KMS-11 (cell line): ENCODE data around the gene ARL15.

Experiments
- H2AFZ ChIP-seq: fragments of 200-600 bp; sonication (generic); 2 replicates; pipeline ENCODE4 v1.6.1; 2016; ENCODE audit warnings: antibody characterized with exemption, mixed run types, low read depth
- H3K27ac ChIP-seq: fragments of 200-600 bp; sonication (generic); 2 replicates; pipeline ENCODE4 v1.6.1; 2016; ENCODE audit warnings: mild to moderate bottlenecking, mixed run types
- H3K27me3 ChIP-seq: fragments of 200-600 bp; sonication (generic); 2 replicates; pipeline ENCODE4 v1.6.1; 2017; ENCODE audit warnings: mild to moderate bottlenecking, low read depth, mixed run types, moderate library complexity; ENCODE audit not compliant: insufficient read depth
- H3K36me3 ChIP-seq: fragments of 200-600 bp; sonication (generic); 2 replicates; pipeline ENCODE4 v1.6.1; 2017; ENCODE audit warnings: mild to moderate bottlenecking, mixed run types; ENCODE audit not compliant: insufficient read depth
- H3K4me1 ChIP-seq: fragments of 200-600 bp; sonication (generic); 2 replicates; pipeline ENCODE4 v1.6.1; 2016; ENCODE audit warnings: mild to moderate bottlenecking, low read depth, mixed run types; ENCODE audit not compliant: poor library complexity, severe bottlenecking
- H3K4me2 ChIP-seq: fragments of 200-600 bp; sonication (generic); 2 replicates; pipeline ENCODE4 v1.7.0; 2016; ENCODE audit warnings: mild to moderate bottlenecking, mixed run types
- H3K4me3 ChIP-seq: fragments of 200-600 bp; sonication (generic); IDR thresholded peaks from 2 replicates; pipeline ENCODE4 v1.6.1; 2017; ENCODE audit warnings: low read depth, low read length, mixed read lengths; ENCODE audit not compliant: insufficient read depth
- H3K79me2 ChIP-seq: fragments of 200-600 bp; sonication (generic); 2 replicates; pipeline ENCODE4 v1.6.1; 2016; ENCODE audit warnings: low read depth, mixed run types; ENCODE audit not compliant: insufficient read depth
- H3K9ac ChIP-seq: fragments of 200-600 bp; sonication (generic); 2 replicates; pipeline ENCODE4 v1.6.1; 2016; ENCODE audit warnings: mild to moderate bottlenecking, mixed run types
- H4K20me1 ChIP-seq: fragments of 200-600 bp; sonication (generic); 2 replicates; pipeline ENCODE4 v1.6.1; 2016; ENCODE audit warnings: mild to moderate bottlenecking, mixed run types; ENCODE audit not compliant: insufficient read depth
- TF ChIP-seq, protein P1 (sequence below): fragments of 200-600 bp; sonication (generic); conservative IDR thresholded peaks from 2 replicates; pipeline ENCODE4 v1.6.1; 2017; ENCODE audit warnings: low read depth, mild to moderate bottlenecking, antibody characterized with exemption, low read length, moderate library complexity, mixed read lengths

Gene ARL15

DNA sequence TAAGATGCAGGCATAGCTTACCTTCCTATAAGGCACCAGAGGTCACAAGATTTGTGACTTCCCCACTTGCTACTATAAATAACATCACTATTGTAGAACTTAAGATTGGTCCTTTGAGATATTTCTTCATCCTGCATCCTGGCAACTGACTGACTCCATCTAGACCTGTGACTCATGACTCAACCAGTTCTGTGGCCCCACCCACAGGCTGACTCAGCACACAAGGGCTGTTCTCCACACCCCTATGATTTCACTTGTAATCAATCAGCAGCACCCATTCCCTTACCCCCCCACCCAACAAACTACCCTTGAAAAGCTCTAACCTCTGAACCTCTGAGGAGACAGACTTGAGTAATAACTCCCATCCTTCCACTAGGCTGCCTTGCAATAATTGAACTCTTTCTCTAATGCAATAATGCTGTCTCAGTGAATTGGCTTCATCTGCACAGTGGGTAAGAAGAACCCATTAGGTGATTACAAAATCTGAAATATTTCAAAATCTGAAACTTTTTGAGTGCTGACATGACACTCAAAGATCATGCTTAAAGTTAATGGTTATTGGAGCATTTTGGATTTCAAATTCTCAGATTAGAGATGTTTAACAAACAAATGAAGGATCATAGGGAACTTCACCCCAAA is 296.7 kb downstream of the ARL15 start:
- Histone ChIP-seq H3K27me3 (no peaks in the 10 kb centered on the region), H3K36me3 (no peaks in the 10 kb centered on the region), H4K20me1 (no peaks in the 10 kb centered on the region), H3K79me2 (no peaks in the 10 kb centered on the region), H3K4me2 (no peak overlapping the region), H3K4me1 (no peaks in the 10 kb centered on the region), H2AFZ (no peak overlapping the region), H3K27ac (no peak overlapping the region), H3K9ac (no peak overlapping the region), H3K4me3 (no peak overlapping the region)
- TF ChIP-seq, protein P1, sequence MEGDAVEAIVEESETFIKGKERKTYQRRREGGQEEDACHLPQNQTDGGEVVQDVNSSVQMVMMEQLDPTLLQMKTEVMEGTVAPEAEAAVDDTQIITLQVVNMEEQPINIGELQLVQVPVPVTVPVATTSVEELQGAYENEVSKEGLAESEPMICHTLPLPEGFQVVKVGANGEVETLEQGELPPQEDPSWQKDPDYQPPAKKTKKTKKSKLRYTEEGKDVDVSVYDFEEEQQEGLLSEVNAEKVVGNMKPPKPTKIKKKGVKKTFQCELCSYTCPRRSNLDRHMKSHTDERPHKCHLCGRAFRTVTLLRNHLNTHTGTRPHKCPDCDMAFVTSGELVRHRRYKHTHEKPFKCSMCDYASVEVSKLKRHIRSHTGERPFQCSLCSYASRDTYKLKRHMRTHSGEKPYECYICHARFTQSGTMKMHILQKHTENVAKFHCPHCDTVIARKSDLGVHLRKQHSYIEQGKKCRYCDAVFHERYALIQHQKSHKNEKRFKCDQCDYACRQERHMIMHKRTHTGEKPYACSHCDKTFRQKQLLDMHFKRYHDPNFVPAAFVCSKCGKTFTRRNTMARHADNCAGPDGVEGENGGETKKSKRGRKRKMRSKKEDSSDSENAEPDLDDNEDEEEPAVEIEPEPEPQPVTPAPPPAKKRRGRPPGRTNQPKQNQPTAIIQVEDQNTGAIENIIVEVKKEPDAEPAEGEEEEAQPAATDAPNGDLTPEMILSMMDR: no peak

DNA sequence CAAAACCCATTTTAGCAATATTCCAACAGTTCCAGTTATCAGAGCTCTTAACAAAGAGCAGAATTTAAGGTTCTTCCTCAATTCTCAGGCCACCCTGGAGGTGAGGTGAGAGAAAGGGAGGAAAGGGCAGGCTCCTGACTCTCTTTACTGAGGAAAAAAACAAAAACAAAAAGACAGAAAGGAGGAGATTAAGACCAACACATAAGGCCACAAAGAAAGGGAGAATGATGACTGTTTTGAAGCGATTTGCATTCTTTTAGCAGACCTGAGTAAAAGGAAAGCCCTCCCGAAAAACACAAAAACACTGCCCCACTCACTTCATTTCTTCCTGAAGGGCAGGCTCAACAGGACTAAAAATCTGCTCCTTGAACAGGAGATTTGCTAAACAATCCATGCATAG is 300.5 kb downstream of the ARL15 start:
- Histone ChIP-seq H3K27me3 (no peaks in the 10 kb centered on the region), H4K20me1 (no peaks in the 10 kb centered on the region), H3K4me1 (no peaks in the 10 kb centered on the region), H3K79me2 (no peaks in the 10 kb centered on the region), H3K4me2 (no peak overlapping the region), H3K27ac (no peak overlapping the region), H3K4me3 (no peak overlapping the region), H3K36me3 (no peaks in the 10 kb centered on the region), H3K9ac (no peak overlapping the region), H2AFZ (no peak overlapping the region)
- TF ChIP-seq, protein P1: no peak

DNA sequence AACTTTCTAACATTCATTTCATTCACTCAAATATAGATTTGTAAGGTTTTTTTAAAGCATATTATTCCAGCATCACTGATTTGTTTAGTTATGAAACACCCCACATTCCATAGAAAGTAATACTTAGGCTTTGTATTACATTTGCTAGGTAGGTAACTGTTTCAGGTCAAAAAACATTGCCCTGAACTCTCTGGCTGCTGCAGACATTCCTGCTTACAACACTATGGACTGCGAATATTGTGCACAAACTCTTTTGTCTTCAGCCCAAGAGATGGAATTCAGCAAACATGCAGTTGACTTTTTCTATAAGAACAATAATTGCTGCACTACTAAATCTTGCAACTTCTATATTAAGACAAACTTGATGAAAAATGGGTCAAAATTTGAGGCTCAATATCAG is 301.0 kb downstream of the ARL15 start:
- no peak overlapping the region for H3K27ac ChIP-seq
- no peaks in the 10 kb centered on the region for H3K27me3 ChIP-seq
- no peak overlapping the region for H3K9ac ChIP-seq

DNA sequence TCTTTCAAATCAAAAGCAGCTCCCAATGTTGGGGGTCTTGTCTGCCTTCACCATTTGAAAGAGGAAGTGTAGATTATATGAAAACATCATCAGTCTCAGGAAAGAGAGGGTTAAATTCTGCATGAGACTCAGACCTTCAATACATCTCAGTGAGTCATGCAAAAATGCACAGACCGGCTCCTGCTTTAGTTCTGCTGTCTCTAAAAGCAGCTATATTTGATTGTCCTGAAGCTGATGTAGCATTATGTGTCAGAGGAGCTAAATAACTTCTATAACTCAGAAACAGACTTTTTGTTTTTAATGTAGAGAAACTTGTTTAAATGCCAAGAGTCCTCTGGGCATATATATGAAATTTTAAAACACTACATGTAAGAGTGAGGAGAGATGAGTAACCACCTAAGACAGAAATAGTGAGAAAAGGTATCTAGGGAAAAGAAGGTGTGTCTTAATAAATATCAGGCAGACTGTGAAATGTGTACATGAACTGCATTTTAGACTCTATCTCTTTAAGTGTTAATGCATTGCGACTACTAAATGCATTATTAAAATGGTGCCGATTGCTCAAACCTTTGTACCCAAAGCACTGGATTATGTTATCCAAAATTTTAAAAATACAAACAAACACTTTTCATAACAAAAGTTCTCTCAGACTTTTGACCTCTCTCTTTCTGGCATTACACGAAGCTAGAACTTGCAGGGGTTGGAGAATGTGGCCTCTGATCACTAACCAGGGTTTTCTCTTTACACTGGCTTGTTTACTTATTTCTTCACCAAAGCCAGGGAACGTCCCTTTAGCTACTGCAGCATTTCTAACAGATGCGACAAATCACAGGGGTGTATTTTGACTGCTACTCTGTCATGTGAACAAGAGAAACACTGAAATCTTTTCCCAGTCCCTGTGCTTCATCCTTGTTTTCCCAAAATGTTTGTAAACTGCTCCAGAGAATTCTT is 302.3 kb downstream of the ARL15 start:
- H3K27me3 ChIP-seq: no peaks in the 10 kb centered on the region
- no peak overlapping the region for H3K4me3 ChIP-seq
- H2AFZ ChIP-seq: no peak overlapping the region
- H3K79me2 ChIP-seq: no peaks in the 10 kb centered on the region
- no peak overlapping the region for H3K9ac ChIP-seq
- H4K20me1 ChIP-seq: no peaks in the 10 kb centered on the region
- H3K36me3 ChIP-seq: no peaks in the 10 kb centered on the region
- no peak overlapping the region for H3K27ac ChIP-seq
- H3K4me2 ChIP-seq: no peak overlapping the region
- TF ChIP-seq, protein P1: no peak
- H3K4me1 ChIP-seq: no peaks in the 10 kb centered on the region

More for the DNA sequence above, 301.0 kb downstream of the ARL15 start:
- no peaks in the 10 kb centered on the region for H3K79me2 ChIP-seq
- TF ChIP-seq, protein P1: no peak
- no peak overlapping the region for H3K4me3 ChIP-seq
- no peak overlapping the region for H3K4me2 ChIP-seq
- H3K4me1 ChIP-seq: no peaks in the 10 kb centered on the region
- H2AFZ ChIP-seq: no peak overlapping the region
- no peaks in the 10 kb centered on the region for H4K20me1 ChIP-seq
- no peaks in the 10 kb centered on the region for H3K36me3 ChIP-seq
